ENCODE data around the gene TMEM63B.
"Not testable (repeated sequence)": the region's sequence is repeated elsewhere in the genome, so short reads cannot be mapped to it uniquely, and the experiment has no call there.

Gene TMEM63B

DNA sequence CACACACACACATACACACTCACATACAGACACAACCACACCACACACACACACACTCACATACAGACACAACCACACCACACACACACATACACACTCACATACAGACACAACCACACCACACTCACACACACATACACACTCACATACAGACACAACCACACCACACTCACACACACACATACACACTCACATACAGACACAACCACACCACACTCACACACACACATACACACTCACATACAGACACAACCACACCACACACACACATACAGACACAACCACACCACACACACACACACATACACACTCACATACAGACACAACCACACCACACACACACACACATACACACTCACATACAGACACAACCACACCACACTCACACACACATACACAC is 54.4 kb downstream of the TMEM63B start:
- H3K36me3 ChIP-seq (ENCODE audit: insufficient read depth, low read length); H2AFZ ChIP-seq (ENCODE audit: low read length, unreplicated experiment); H3K27me3 ChIP-seq (ENCODE audit: insufficient read depth, low read length); H3K27ac ChIP-seq (ENCODE audit: low read depth, low read length); H3K79me2 ChIP-seq (ENCODE audit: control insufficient read depth, insufficient read depth, low read length, unreplicated experiment); H3K4me3 ChIP-seq (ENCODE audit: low read depth, low read length): not testable (repeated sequence)
- H3K4me1 ChIP-seq (ENCODE audit: control insufficient read depth, insufficient read depth, low read length, unreplicated experiment), result peaks cover 34% of the 10 kb centered on the region

DNA sequence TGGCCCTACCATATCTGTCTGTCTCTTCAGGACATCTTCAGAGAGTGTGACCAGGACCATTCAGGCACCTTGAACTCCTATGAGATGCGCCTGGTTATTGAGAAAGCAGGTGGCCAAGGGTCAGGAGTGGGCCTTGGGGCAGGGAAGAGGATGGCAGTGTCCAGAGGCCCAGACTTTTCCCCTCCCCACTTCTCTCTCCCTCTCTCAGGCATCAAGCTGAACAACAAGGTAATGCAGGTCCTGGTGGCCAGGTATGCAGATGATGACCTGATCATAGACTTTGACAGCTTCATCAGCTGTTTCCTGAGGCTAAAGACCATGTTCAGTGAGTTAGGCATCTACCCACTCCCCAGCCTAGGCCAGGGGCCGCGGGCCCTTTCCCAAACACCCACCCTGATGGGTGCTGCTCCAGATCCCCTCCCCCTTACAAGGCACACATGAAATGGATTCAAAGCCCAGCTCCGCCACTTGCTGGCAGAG is 55.6 kb downstream of the TMEM63B start:
- no peaks in the 10 kb centered on the region for H3K79me2 ChIP-seq (ENCODE audit: control insufficient read depth, insufficient read depth, low read length, unreplicated experiment)
- H3K27ac ChIP-seq (ENCODE audit: low read depth, low read length), result no peak overlapping the region
- H3K36me3 ChIP-seq (ENCODE audit: insufficient read depth, low read length), result no peaks in the 10 kb centered on the region
- H3K27me3 ChIP-seq (ENCODE audit: insufficient read depth, low read length), result no peaks in the 10 kb centered on the region; the same call in 1 of the 2 replicates
- peaks cover 22% of the 10 kb centered on the region for H3K4me1 ChIP-seq (ENCODE audit: control insufficient read depth, insufficient read depth, low read length, unreplicated experiment)
- no peak overlapping the region for H2AFZ ChIP-seq (ENCODE audit: low read length, unreplicated experiment)
- H3K4me3 ChIP-seq (ENCODE audit: low read depth, low read length), result no peak overlapping the region

DNA sequence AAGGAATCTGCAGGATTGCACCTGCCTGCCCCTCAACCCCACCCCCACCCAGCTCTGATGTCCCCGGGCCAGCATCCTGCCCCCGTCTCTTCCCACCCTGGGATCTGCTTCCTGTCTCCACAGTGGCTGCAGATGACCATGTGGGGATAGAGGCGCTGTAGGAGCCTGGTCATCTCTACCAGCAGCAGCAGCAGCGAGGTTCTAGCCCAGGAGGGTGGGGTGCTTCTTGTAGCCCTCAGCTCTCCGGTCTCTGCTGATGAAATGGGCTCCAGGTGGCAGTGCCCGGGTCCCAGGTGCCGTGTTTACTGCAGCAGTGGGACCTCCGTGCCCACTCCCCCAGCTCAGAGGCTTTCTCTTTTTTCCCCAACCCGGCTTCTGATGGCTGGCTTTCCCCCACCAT is 56.4 kb downstream of the TMEM63B start:
- H3K27me3 ChIP-seq (ENCODE audit: insufficient read depth, low read length), result no peaks in the 10 kb centered on the region; the same call in 1 of the 2 replicates
- H3K27ac ChIP-seq (ENCODE audit: low read depth, low read length), result no peak overlapping the region
- H3K36me3 ChIP-seq (ENCODE audit: insufficient read depth, low read length), result no peaks in the 10 kb centered on the region
- no peaks in the 10 kb centered on the region for H3K79me2 ChIP-seq (ENCODE audit: control insufficient read depth, insufficient read depth, low read length, unreplicated experiment)
- no peak overlapping the region for H3K4me3 ChIP-seq (ENCODE audit: low read depth, low read length)
- H3K4me1 ChIP-seq (ENCODE audit: control insufficient read depth, insufficient read depth, low read length, unreplicated experiment), result peaks cover 15% of the 10 kb centered on the region
- H2AFZ ChIP-seq (ENCODE audit: low read length, unreplicated experiment), result no peak overlapping the region

DNA sequence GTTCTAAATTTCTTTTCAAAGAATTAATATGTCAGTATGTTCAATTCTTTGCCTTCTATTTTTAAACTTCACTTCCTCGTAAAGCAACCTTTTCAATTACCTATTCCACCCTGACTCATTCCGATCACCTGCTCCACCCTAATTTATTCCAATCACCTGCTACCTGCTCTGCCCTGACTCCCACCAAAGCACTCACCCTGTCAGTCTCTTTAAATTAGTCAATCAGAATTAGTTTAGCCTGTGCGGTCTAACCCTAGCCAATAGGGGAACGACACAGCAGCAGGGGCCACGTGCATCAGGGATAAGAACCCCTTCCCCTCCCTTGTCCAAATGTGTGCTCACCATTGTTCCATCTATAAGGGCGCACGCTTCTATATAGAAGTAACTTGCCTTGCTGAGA is 58.0 kb downstream of the TMEM63B start:
- H3K36me3 ChIP-seq (ENCODE audit: insufficient read depth, low read length); H3K4me3 ChIP-seq (ENCODE audit: low read depth, low read length); H3K79me2 ChIP-seq (ENCODE audit: control insufficient read depth, insufficient read depth, low read length, unreplicated experiment); H3K27ac ChIP-seq (ENCODE audit: low read depth, low read length); H3K27me3 ChIP-seq (ENCODE audit: insufficient read depth, low read length); H3K4me1 ChIP-seq (ENCODE audit: control insufficient read depth, insufficient read depth, low read length, unreplicated experiment); H2AFZ ChIP-seq (ENCODE audit: low read length, unreplicated experiment): not testable (repeated sequence)

DNA sequence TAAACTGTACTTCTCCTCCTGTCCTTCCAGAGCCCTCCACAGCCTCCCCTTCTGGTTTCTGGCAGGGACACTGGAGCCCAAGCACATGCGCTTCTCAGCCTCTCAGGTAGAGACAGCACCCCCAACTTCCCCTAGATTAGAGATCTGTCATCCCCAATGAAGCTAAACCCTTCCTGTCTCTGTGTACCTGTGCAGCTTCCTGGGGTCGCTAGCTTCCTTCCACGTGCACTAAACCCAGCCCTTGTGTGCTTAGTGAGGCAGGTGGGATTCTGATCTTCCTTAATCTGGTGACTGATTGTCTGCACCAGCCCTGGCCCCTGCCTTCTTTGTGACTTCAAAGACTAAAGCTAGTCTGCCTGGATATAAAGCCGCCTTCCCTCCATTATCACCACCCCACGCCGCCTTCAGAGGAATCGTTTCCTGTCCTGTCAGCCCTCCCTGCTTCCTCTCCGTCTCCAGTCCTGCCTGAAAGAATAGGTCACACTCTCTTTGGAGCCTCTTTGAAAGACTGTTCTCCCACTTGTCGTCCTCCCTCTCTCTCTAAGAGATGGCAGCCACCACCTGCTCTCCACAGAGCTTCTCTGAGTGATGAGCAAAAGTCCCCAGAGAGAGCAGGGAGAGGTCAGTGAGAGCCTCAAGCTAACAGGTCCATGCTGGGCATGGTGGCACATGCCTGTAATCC is 58.7 kb downstream of the TMEM63B start:
- no peaks in the 10 kb centered on the region; the same call in 1 of the 2 replicates for H3K27me3 ChIP-seq (ENCODE audit: insufficient read depth, low read length)
- no peaks in the 10 kb centered on the region for H3K36me3 ChIP-seq (ENCODE audit: insufficient read depth, low read length)
- H3K27ac ChIP-seq (ENCODE audit: low read depth, low read length), result no peak overlapping the region
- no peaks in the 10 kb centered on the region for H3K79me2 ChIP-seq (ENCODE audit: control insufficient read depth, insufficient read depth, low read length, unreplicated experiment)
- no peak overlapping the region for H2AFZ ChIP-seq (ENCODE audit: low read length, unreplicated experiment)
- H3K4me3 ChIP-seq (ENCODE audit: low read depth, low read length), result no peak overlapping the region
- H3K4me1 ChIP-seq (ENCODE audit: control insufficient read depth, insufficient read depth, low read length, unreplicated experiment), result no peaks in the 10 kb centered on the region

DNA sequence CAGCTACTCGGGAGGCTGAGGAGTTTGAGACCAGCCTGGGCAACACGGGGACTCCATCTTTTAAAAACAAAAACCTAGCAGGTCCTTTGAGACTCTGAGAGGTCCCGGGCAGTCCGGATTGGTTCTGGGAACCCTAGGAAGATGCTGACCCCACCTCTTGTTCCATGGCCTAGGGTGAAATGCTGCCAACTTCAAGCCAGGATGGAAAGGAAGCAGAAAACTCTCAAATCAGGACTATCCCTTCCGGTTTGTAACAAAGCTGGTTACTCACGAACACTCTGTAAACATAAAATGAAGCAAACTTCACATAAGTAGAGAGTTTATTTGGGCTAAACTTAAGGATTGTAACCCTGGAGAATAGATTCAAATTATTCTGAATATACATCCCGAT is 59.3 kb downstream of the TMEM63B start:
- Histone ChIP-seq H3K79me2 (ENCODE audit: control insufficient read depth, insufficient read depth, low read length, unreplicated experiment) (no peaks in the 10 kb centered on the region), H3K27me3 (ENCODE audit: insufficient read depth, low read length) (no peaks in the 10 kb centered on the region; the same call in 1 of the 2 replicates), H3K27ac (ENCODE audit: low read depth, low read length) (no peak overlapping the region), H3K4me1 (ENCODE audit: control insufficient read depth, insufficient read depth, low read length, unreplicated experiment) (no peaks in the 10 kb centered on the region), H2AFZ (ENCODE audit: low read length, unreplicated experiment) (no peak overlapping the region), H3K4me3 (ENCODE audit: low read depth, low read length) (no peak overlapping the region), H3K36me3 (ENCODE audit: insufficient read depth, low read length) (no peaks in the 10 kb centered on the region)

DNA sequence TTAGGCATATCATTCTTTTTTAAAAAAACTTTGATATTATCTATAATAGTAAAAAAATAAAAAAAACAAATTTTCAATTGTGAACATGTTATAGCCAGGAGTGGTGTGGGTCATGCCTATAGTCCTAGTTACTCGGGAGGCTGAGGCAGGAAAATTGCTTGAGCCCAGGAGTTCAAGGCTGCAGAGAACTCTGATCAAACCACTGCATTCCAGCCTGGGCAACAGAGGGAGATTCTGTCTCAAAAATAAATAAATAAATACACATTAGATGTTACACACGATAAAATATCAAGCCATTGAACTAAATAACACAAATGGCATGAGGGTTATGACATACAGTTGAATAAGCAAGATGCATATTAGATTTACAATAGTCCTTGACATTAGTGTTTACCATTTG is 61.5 kb downstream of the TMEM63B start:
- H3K4me3 ChIP-seq (ENCODE audit: low read depth, low read length), result no peak overlapping the region
- no peaks in the 10 kb centered on the region for H3K27me3 ChIP-seq (ENCODE audit: insufficient read depth, low read length)
- H3K4me1 ChIP-seq (ENCODE audit: control insufficient read depth, insufficient read depth, low read length, unreplicated experiment), result no peaks in the 10 kb centered on the region
- H2AFZ ChIP-seq (ENCODE audit: low read length, unreplicated experiment), result no peak overlapping the region
- no peaks in the 10 kb centered on the region for H3K36me3 ChIP-seq (ENCODE audit: insufficient read depth, low read length)
- H3K27ac ChIP-seq (ENCODE audit: low read depth, low read length), result no peak overlapping the region
- H3K79me2 ChIP-seq (ENCODE audit: control insufficient read depth, insufficient read depth, low read length, unreplicated experiment), result no peaks in the 10 kb centered on the region

DNA sequence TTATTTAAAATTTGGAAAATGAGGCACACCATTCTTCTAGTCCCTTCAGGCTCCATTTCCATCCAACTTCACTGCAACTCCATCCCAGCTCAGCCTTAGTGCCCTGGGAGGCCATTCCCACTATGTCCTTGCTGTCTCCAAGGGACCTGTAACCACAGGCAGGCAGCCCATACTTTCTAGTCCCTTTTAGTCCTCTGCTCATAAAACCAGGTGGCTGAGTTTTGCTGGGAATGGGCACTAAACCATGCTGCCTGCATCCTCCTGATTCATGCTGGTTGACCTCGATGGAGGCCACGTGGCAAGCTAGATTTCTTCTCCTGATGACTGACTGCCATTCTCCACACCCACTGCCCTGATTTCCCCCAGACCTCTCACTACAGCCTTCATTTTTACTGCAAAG is 61.9 kb downstream of the TMEM63B start:
- Histone ChIP-seq H3K79me2 (ENCODE audit: control insufficient read depth, insufficient read depth, low read length, unreplicated experiment) (no peaks in the 10 kb centered on the region), H3K27ac (ENCODE audit: low read depth, low read length) (no peak overlapping the region), H2AFZ (ENCODE audit: low read length, unreplicated experiment) (no peak overlapping the region), H3K27me3 (ENCODE audit: insufficient read depth, low read length) (no peaks in the 10 kb centered on the region), H3K4me3 (ENCODE audit: low read depth, low read length) (no peak overlapping the region), H3K4me1 (ENCODE audit: control insufficient read depth, insufficient read depth, low read length, unreplicated experiment) (no peaks in the 10 kb centered on the region), H3K36me3 (ENCODE audit: insufficient read depth, low read length) (no peaks in the 10 kb centered on the region)

DNA sequence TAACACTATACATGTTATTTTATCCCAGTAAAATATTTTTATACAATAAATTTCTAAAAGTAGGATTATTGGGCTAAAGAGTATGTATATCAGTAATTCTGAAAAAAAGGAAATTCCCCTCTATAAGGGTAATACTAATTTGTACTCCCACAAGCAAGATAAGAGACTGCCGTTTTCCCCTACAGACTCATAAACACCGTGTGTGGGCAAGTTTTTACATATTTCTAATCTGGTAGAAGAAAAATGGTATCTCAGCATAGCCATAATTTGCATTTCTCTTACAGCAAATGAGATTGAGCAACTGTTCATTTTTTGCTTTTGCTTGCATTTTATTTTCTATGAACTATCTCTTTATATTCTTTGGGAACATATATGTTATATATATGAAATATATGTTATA is 63.4 kb downstream of the TMEM63B start:
- Histone ChIP-seq H2AFZ (ENCODE audit: low read length, unreplicated experiment) (no peak overlapping the region), H3K36me3 (ENCODE audit: insufficient read depth, low read length) (no peaks in the 10 kb centered on the region), H3K27ac (ENCODE audit: low read depth, low read length) (no peak overlapping the region), H3K4me1 (ENCODE audit: control insufficient read depth, insufficient read depth, low read length, unreplicated experiment) (no peaks in the 10 kb centered on the region), H3K27me3 (ENCODE audit: insufficient read depth, low read length) (no peaks in the 10 kb centered on the region), H3K79me2 (ENCODE audit: control insufficient read depth, insufficient read depth, low read length, unreplicated experiment) (no peaks in the 10 kb centered on the region), H3K4me3 (ENCODE audit: low read depth, low read length) (no peak overlapping the region)

DNA sequence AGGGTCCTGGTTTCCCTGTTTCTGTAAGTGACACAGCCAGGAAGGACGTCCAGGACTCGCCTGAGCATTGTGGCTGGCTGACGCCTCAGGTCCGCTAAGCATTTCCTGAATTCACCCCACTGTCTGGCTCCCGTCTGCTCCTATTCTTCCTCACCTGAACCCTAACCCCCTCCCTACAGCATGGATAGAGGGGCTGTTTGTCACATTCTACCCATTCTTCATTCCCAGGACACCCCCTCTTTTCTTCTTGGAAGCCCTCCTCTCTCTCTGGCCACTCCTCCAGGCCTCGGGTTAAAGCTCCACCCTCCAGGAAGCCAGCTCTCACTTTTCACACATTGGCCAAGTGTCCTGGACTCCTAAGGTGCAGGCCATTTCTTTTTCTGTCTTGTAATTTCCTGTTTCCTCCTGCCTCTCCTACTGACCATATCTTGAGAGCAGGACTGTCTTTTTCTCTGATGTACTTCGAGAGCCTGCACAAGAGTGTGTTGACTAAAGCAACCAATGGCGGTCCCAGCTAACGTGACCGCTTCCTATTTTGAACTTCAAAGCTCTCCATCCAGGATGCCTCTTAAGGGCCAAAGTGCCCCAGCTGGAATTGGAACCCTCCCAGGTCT is 65.2 kb downstream of the TMEM63B start:
- peak overlapping the region; percentile 42 for H2AFZ ChIP-seq (ENCODE audit: low read length, unreplicated experiment)
- H3K4me3 ChIP-seq (ENCODE audit: low read depth, low read length), result no peak overlapping the region
- H3K79me2 ChIP-seq (ENCODE audit: control insufficient read depth, insufficient read depth, low read length, unreplicated experiment), result no peaks in the 10 kb centered on the region
- H3K36me3 ChIP-seq (ENCODE audit: insufficient read depth, low read length), result no peaks in the 10 kb centered on the region
- no peaks in the 10 kb centered on the region for H3K4me1 ChIP-seq (ENCODE audit: control insufficient read depth, insufficient read depth, low read length, unreplicated experiment)
- no peaks in the 10 kb centered on the region for H3K27me3 ChIP-seq (ENCODE audit: insufficient read depth, low read length)
- no peak overlapping the region for H3K27ac ChIP-seq (ENCODE audit: low read depth, low read length)

GRCh38 chr6:44193307-44193910 is 66.1 kb downstream of the TMEM63B start:
- Histone ChIP-seq H3K36me3 (ENCODE audit: insufficient read depth, low read length) (no peaks in the 10 kb centered on the region), H3K27me3 (ENCODE audit: insufficient read depth, low read length) (no peaks in the 10 kb centered on the region), H3K4me1 (ENCODE audit: control insufficient read depth, insufficient read depth, low read length, unreplicated experiment) (no peaks in the 10 kb centered on the region), H3K4me3 (ENCODE audit: low read depth, low read length) (no peak overlapping the region), H3K79me2 (ENCODE audit: control insufficient read depth, insufficient read depth, low read length, unreplicated experiment) (no peaks in the 10 kb centered on the region), H2AFZ (ENCODE audit: low read length, unreplicated experiment) (no peak overlapping the region), H3K27ac (ENCODE audit: low read depth, low read length) (no peak overlapping the region)
